KOPT-K1 (cell line): ENCODE data around the gene BLMH.
A peak's percentile ranks its signal among the peaks of the same experiment; 100 is the strongest.

Source experiments
- H3K27ac ChIP-seq: fragments of 200-600 bp; sonication (generic); 2 replicates; pipeline ENCODE4 v1.5.1; 2016; ENCODE audit warnings: antibody characterized with exemption, mild to moderate bottlenecking, low read depth, low read length; ENCODE audit not compliant: poor library complexity, severe bottlenecking
- H3K36me3 ChIP-seq: fragments of 200-600 bp; sonication (generic); 2 replicates; pipeline ENCODE4 v1.5.1; 2017; ENCODE audit warnings: antibody characterized with exemption, mild to moderate bottlenecking, low read length, moderate library complexity; ENCODE audit not compliant: insufficient read depth
- H3K9me3 ChIP-seq: fragments of 200-600 bp; sonication (generic); 2 replicates; pipeline ENCODE4 v1.5.1; 2017; ENCODE audit warnings: antibody characterized with exemption, low read length, mild to moderate bottlenecking; ENCODE audit not compliant: insufficient read depth, poor library complexity, severe bottlenecking

The BLMH gene

GRCh38 chr17:30291543-30292285, at the start of gene BLMH:
TSS of gene BLMH (minus strand) at chr17:30291944. CDS start at chr17:30291819, 125 bp downstream.
- Histone ChIP-seq H3K27ac (peak within 1 kb of the TSS; percentile 71), H3K9me3 (no peaks in the 10 kb centered on the region)

GRCh38 chr17:30340801-30341356, 49.1 kb upstream of the BLMH start:
- no peak overlapping the region for H3K27ac ChIP-seq
- no peaks in the 10 kb centered on the region for H3K9me3 ChIP-seq
- no peaks in the 10 kb centered on the region for H3K36me3 ChIP-seq

More at GRCh38 chr17:30291543-30292285, at the start of gene BLMH:
- H3K36me3 ChIP-seq: peaks cover 28% of the 10 kb centered on the region

GRCh38 chr17:30339086-30339485, 47.3 kb upstream of the BLMH start:
- no peaks in the 10 kb centered on the region for H3K36me3 ChIP-seq
- no peak overlapping the region for H3K27ac ChIP-seq
- no peaks in the 10 kb centered on the region for H3K9me3 ChIP-seq

GRCh38 chr17:30337393-30337999, 45.8 kb upstream of the BLMH start:
- H3K27ac ChIP-seq: no peak overlapping the region

GRCh38 chr17:30336369-30337171, 44.8 kb upstream of the BLMH start:
- no peaks in the 10 kb centered on the region for H3K9me3 ChIP-seq
- no peaks in the 10 kb centered on the region for H3K36me3 ChIP-seq
- H3K27ac ChIP-seq: no peak overlapping the region

More at GRCh38 chr17:30337393-30337999, 45.8 kb upstream of the BLMH start:
- no peaks in the 10 kb centered on the region for H3K9me3 ChIP-seq
- no peaks in the 10 kb centered on the region for H3K36me3 ChIP-seq

- Histone ChIP-seq H3K9me3 (no peaks in the 10 kb centered on the region), H3K27ac (no peak overlapping the region)
Observed at GRCh38 chr17:30334421-30334820, 42.7 kb upstream of the BLMH start.

GRCh38 chr17:30333503-30334360, 42.0 kb upstream of the BLMH start, which contains the start of gene TMIGD1:
TSS of gene TMIGD1 (minus strand) at chr17:30334057. CDS start at chr17:30332133, 1,924 bp downstream.
- H3K9me3 ChIP-seq: no peaks in the 10 kb centered on the region
- no peak within 1 kb of the TSS for H3K27ac ChIP-seq
- H3K36me3 ChIP-seq: no peaks in the 10 kb centered on the region

More at GRCh38 chr17:30334421-30334820, 42.7 kb upstream of the BLMH start:
- H3K36me3 ChIP-seq: no peaks in the 10 kb centered on the region

- H3K36me3 ChIP-seq: no peaks in the 10 kb centered on the region
- H3K27ac ChIP-seq: peak overlapping the region; percentile 40
- H3K9me3 ChIP-seq: no peaks in the 10 kb centered on the region
Observed at GRCh38 chr17:30332057-30332542, 40.4 kb upstream of the BLMH start.

- no peaks in the 10 kb centered on the region for H3K36me3 ChIP-seq
Observed at GRCh38 chr17:30326809-30327208, 35.1 kb upstream of the BLMH start.

GRCh38 chr17:30324723-30325122, 33.0 kb upstream of the BLMH start:
- no peaks in the 10 kb centered on the region for H3K9me3 ChIP-seq
- no peaks in the 10 kb centered on the region for H3K36me3 ChIP-seq
- no peak overlapping the region for H3K27ac ChIP-seq

More at GRCh38 chr17:30326809-30327208, 35.1 kb upstream of the BLMH start:
- no peaks in the 10 kb centered on the region for H3K9me3 ChIP-seq
- H3K27ac ChIP-seq: no peak overlapping the region

- Histone ChIP-seq H3K9me3 (no peaks in the 10 kb centered on the region), H3K36me3 (no peaks in the 10 kb centered on the region), H3K27ac (no peak overlapping the region)
Observed at GRCh38 chr17:30323895-30324319, 32.2 kb upstream of the BLMH start.

GRCh38 chr17:30323262-30323894, 31.6 kb upstream of the BLMH start:
- Histone ChIP-seq H3K27ac (no peak overlapping the region), H3K36me3 (no peaks in the 10 kb centered on the region), H3K9me3 (no peaks in the 10 kb centered on the region)

GRCh38 chr17:30321314-30321713, 29.6 kb upstream of the BLMH start:
- no peaks in the 10 kb centered on the region for H3K9me3 ChIP-seq
- no peak overlapping the region for H3K27ac ChIP-seq
- no peaks in the 10 kb centered on the region for H3K36me3 ChIP-seq
